ENCODE data around the gene TYW1B. TPM values are rescaled to one million over a fixed set of nuclear protein-coding genes. Genes with fewer than 3 reads are reported as not detected.
"Not testable (repeated sequence)": the region's sequence is repeated elsewhere in the genome, so short reads cannot be mapped to it uniquely, and the experiment has no call there.

Gene TYW1B
- total RNA-seq, 1 experiment from 2014 or later, result 5.5 TPM

DNA sequence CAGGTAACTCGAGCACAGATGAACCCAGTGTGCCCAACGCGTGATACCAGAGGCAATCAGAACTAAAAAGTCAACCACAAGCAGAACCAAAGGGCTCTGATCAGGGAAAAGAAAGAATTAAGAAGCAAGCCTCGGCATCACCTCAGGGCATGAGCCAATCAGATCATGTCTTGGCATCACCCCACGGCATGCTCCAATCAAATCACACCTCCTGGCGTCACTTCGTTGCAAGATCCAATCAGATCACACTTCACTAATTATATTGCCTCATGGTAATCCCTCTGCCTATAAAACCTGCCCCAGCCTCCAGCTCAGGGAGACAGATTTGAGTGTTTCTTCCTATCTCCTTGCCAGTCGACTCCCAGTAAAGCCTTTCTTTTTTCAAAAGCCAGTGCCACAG is 46.8 kb downstream of the TYW1B start:
- Histone ChIP-seq H4K8ac (replicated peaks; ENCODE audit: insufficient read length, low read depth, low read length) (no peak overlapping the region), H2BK20ac (ENCODE audit: low read depth, low read length, poor library complexity, severe bottlenecking) (no peak overlapping the region), H3K4me2 (ENCODE audit: insufficient read depth, insufficient read length, low read length) (no peak overlapping the region), H3K18ac (ENCODE audit: insufficient read length, low read depth, low read length) (no peak overlapping the region), H2BK15ac (ENCODE audit: low read depth, low read length) (no peak overlapping the region), H4K91ac (ENCODE audit: insufficient read length, low read depth, low read length) (no peak overlapping the region), H3T11ph (ENCODE audit: low read length) (no peak overlapping the region), H2AFZ (ENCODE audit: low read length) (no peak overlapping the region), H2BK12ac (ENCODE audit: insufficient read length, low read depth, low read length) (no peak overlapping the region), H3K56ac (ENCODE audit: insufficient read length, low read depth, low read length) (no peak overlapping the region), H3K79me2 (ENCODE audit: insufficient read depth, low read length) (no peaks in the 10 kb centered on the region), H3K4ac (ENCODE audit: low read depth, low read length) (no peak overlapping the region), H3K27me3 (ENCODE audit: insufficient read depth, low read length) (no peaks in the 10 kb centered on the region), H3K14ac (ENCODE audit: insufficient read depth, low read length) (no peak overlapping the region), H2AK5ac (ENCODE audit: insufficient read length, low read length) (no peak overlapping the region), H3K79me1 (ENCODE audit: insufficient read depth, low read depth, low read length, poor library complexity, severe bottlenecking) (no peaks in the 10 kb centered on the region), H3K9me3 (ENCODE audit: control insufficient read depth, low read depth, low read length) (no peaks in the 10 kb centered on the region), H3K4me1 (ENCODE audit: insufficient read depth, low read length) (no peaks in the 10 kb centered on the region; the same call in 1 of the 2 replicates), H2BK120ac (ENCODE audit: low read depth, low read length, poor library complexity, severe bottlenecking) (no peak overlapping the region), H3K9ac (ENCODE audit: extremely low read depth, insufficient read length, low read length) (no peak overlapping the region), H3K23ac (ENCODE audit: insufficient read length, low read depth, low read length) (no peak overlapping the region), H4K20me1 (ENCODE audit: control insufficient read depth, insufficient read depth, insufficient read length) (no peaks in the 10 kb centered on the region), H3K27ac (ENCODE audit: insufficient read length, low read depth, low read length) (no peak overlapping the region), H3K23me2 (ENCODE audit: insufficient read length, low read depth, low read length, poor library complexity, severe bottlenecking) (no peaks in the 10 kb centered on the region), H2BK5ac (ENCODE audit: insufficient read length, low read length) (no peak overlapping the region), H4K5ac (ENCODE audit: insufficient read length, low read depth, low read length) (no peak overlapping the region)
- Mint-ChIP-seq H3K4me1 (peaks cover 0 to 11% of the 10 kb centered on the region in 2 experiments; a peak in 3 of 4 replicates), H3K9me3 (no peaks in the 10 kb centered on the region), H3K27me3 (ENCODE audit: low read depth) (no peaks in the 10 kb centered on the region), H3K36me3 (ENCODE audit: insufficient read depth in 1 of 3, low read depth in 3 of 3) (peaks cover 0 to 21% (median 3%) of the 10 kb centered on the region in 3 experiments; a peak in 4 of 7 replicates), H3K27ac (peak overlapping the region in 2 of 3 experiments; percentile 57 to 69; a peak in 3 of 7 replicates), H3K4me3 (no peak overlapping the region)
- no peak for DNase-seq
- TF ChIP-seq CTCF (conservative IDR thresholded peaks at IDR 0.05), result no peak
- no CpG with 5 or more reads among the region's 8 CpGs for WGBS (ENCODE audit: extremely low coverage, insufficient read length, low lambda C conversion rate)

- Mint-ChIP-seq H3K4me1 (peaks cover 0 to 11% of the 10 kb centered on the region in 2 experiments; a peak in 3 of 4 replicates), H3K27ac (peak overlapping the region in 2 of 3 experiments; percentile 49 to 83; a peak in 3 of 7 replicates), H3K36me3 (ENCODE audit: insufficient read depth in 1 of 3, low read depth in 3 of 3) (peaks cover 7 to 23% (median 8%) of the 10 kb centered on the region in 3 experiments; a peak in 6 of 7 replicates)
- not testable (repeated sequence) for H3K14ac ChIP-seq (ENCODE audit: insufficient read depth, low read length); H3K4me3 Mint-ChIP-seq; DNase-seq; H3K4me2 ChIP-seq (ENCODE audit: insufficient read depth, insufficient read length, low read length); H3K27me3 ChIP-seq (ENCODE audit: insufficient read depth, low read length); H3K4me1 ChIP-seq (ENCODE audit: insufficient read depth, low read length); H2BK20ac ChIP-seq (ENCODE audit: low read depth, low read length, poor library complexity, severe bottlenecking); H2BK12ac ChIP-seq (ENCODE audit: insufficient read length, low read depth, low read length); H3T11ph ChIP-seq (ENCODE audit: low read length); H3K18ac ChIP-seq (ENCODE audit: insufficient read length, low read depth, low read length); H3K4ac ChIP-seq (ENCODE audit: low read depth, low read length); H3K27me3 Mint-ChIP-seq (ENCODE audit: low read depth); H3K9ac ChIP-seq (ENCODE audit: extremely low read depth, insufficient read length, low read length); H2BK5ac ChIP-seq (ENCODE audit: insufficient read length, low read length); H4K8ac ChIP-seq (replicated peaks; ENCODE audit: insufficient read length, low read depth, low read length); H2BK120ac ChIP-seq (ENCODE audit: low read depth, low read length, poor library complexity, severe bottlenecking); H4K91ac ChIP-seq (ENCODE audit: insufficient read length, low read depth, low read length); H2AFZ ChIP-seq (ENCODE audit: low read length); H2AK5ac ChIP-seq (ENCODE audit: insufficient read length, low read length); H3K56ac ChIP-seq (ENCODE audit: insufficient read length, low read depth, low read length); H4K5ac ChIP-seq (ENCODE audit: insufficient read length, low read depth, low read length); H3K9me3 ChIP-seq (ENCODE audit: control insufficient read depth, low read depth, low read length); H3K23me2 ChIP-seq (ENCODE audit: insufficient read length, low read depth, low read length, poor library complexity, severe bottlenecking); H3K27ac ChIP-seq (ENCODE audit: insufficient read length, low read depth, low read length); H4K20me1 ChIP-seq (ENCODE audit: control insufficient read depth, insufficient read depth, insufficient read length); H3K23ac ChIP-seq (ENCODE audit: insufficient read length, low read depth, low read length); H3K9me3 Mint-ChIP-seq; H3K79me1 ChIP-seq (ENCODE audit: insufficient read depth, low read depth, low read length, poor library complexity, severe bottlenecking); H3K79me2 ChIP-seq (ENCODE audit: insufficient read depth, low read length); H2BK15ac ChIP-seq (ENCODE audit: low read depth, low read length)
- WGBS (ENCODE audit: extremely low coverage, insufficient read length, low lambda C conversion rate), result no CpG with 5 or more reads among the region's 5 CpGs
Observed at GRCh38 chr7:72780289-72780894, 47.6 kb downstream of the TYW1B start.

Measured in H9 (cell line).